Smooth muscle cell (in vitro differentiated cells): Measurements from ENCODE around the gene FUBP3. TPM values are rescaled to one million over a fixed set of nuclear protein-coding genes. Genes with fewer than 3 reads are reported as not detected.

Source experiments
- DNase-seq: peaks from one replicate; lab custom pipeline; 2025; ENCODE audit not compliant: unreplicated experiment; lab: John Stamatoyannopoulos, UW
- H2AFZ ChIP-seq: fragments of 200-600 bp; sonication (generic); 2 replicates; pipeline ENCODE4 v1.6.0; 2016; ENCODE audit warnings: antibody characterized with exemption, low read depth, mild to moderate bottlenecking
- H3F3A ChIP-seq: fragments of 200-600 bp; sonication (generic); 2 replicates; pipeline ENCODE4 v1.6.0; 2017; ENCODE audit warnings: antibody characterized with exemption, low read depth
- H3K27ac ChIP-seq: fragments of 200-600 bp; sonication (generic); 2 replicates; pipeline ENCODE4 v1.5.1; 2016; ENCODE audit warnings: low read depth, mild to moderate bottlenecking
- H3K27me3 ChIP-seq: fragments of 200-600 bp; sonication (generic); 2 replicates; pipeline ENCODE4 v1.6.1; 2016; ENCODE audit warnings: low read depth, mild to moderate bottlenecking
- H3K36me3 ChIP-seq: fragments of 200-600 bp; sonication (generic); 2 replicates; pipeline ENCODE4 v1.5.1; 2016; ENCODE audit warnings: low read depth
- H3K4me1 ChIP-seq: fragments of 200-600 bp; sonication (generic); 2 replicates; pipeline ENCODE4 v1.5.1; 2016; ENCODE audit warnings: low read depth
- H3K4me2 ChIP-seq: fragments of 200-600 bp; sonication (generic); 2 replicates; pipeline ENCODE4 v1.6.0; 2016; ENCODE audit warnings: mild to moderate bottlenecking
- H3K4me3 ChIP-seq: fragments of 200-600 bp; sonication (generic); 2 replicates; pipeline ENCODE4 v1.5.1; 2016; ENCODE audit warnings: mild to moderate bottlenecking
- H3K79me2 ChIP-seq: fragments of 200-600 bp; sonication (generic); 2 replicates; pipeline ENCODE4 v1.6.0; 2016; ENCODE audit warnings: low read depth, mild to moderate bottlenecking
- H3K9ac ChIP-seq: fragments of 200-600 bp; sonication (generic); 2 replicates; pipeline ENCODE4 v1.6.0; 2016; ENCODE audit warnings: low read depth
- H3K9me3 ChIP-seq: fragments of 200-600 bp; sonication (generic); replicated peaks from 2 replicates; pipeline ENCODE4 v1.5.1; 2016; ENCODE audit warnings: low read depth
- H4K20me1 ChIP-seq: fragments of 200-600 bp; sonication (generic); 2 replicates; pipeline ENCODE4 v1.6.0; 2016; ENCODE audit warnings: low read depth
- WGBS: methylation state at CpG from one replicate; pipeline ENCODE4 v1.1.7; 2016; ENCODE audit warnings: low lambda C conversion rate; 5-methylcytosine and 5-hydroxymethylcytosine counted together
- polyA plus RNA-seq: library from polyadenylated mRNA; unstranded; fragments of >200 nt; fragmentation: Nextera tagmentation; extraction: Ambion mirVana; gene quantifications from 2 replicates; pipeline ENCODE4 v1.2.1, GENCODE V29; 2016
- total RNA-seq: library from RNA; depleted of rRNA; stranded (reverse); fragments of >200 nt; gene quantifications from 2 replicates; pipeline ENCODE4 v1.2.3, GENCODE V29; 2014
- TF ChIP-seq, protein P1 (sequence below): fragments of 200-600 bp; sonication (generic); IDR thresholded peaks from 2 replicates; pipeline ENCODE4 v1.5.1; 2017; ENCODE audit warnings: borderline replicate concordance, mild to moderate bottlenecking, antibody characterized with exemption; ENCODE audit not compliant: insufficient read depth, poor library complexity, severe bottlenecking

FUBP3 gene
- total and polyA plus RNA-seq, 2 experiments from 2014 or later: 46.9 to 52.5 TPM

DNA sequence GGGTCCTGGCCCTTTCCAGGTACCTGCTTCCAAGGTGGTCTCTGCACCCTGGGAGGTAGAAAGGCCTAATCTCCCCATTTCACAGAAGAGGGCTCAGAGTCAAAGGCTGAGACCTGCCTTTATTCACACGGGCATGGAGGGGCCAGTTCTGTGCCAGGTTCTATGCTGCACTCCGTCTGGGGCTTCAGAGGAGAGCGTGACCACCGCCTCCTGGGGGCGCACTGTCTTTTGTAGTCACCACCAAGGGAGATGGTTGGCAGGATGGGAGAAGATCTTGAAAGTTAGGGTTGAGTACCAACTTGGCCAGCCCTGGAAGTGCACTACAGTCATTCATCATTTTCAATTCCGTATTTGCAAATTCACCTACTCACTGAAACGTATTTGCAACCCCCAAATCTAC, 61.3 kb downstream of the FUBP3 start:
- Histone ChIP-seq H3K36me3 (peaks cover 7% of the 10 kb centered on the region), H3K9ac (no peak overlapping the region), H3K4me1 (no peaks in the 10 kb centered on the region), H3K27ac (no peak overlapping the region), H3F3A (no peaks in the 10 kb centered on the region), H3K79me2 (no peaks in the 10 kb centered on the region), H3K4me3 (no peak overlapping the region), H3K9me3 (no peaks in the 10 kb centered on the region), H4K20me1 (no peaks in the 10 kb centered on the region), H2AFZ (no peak overlapping the region), H3K27me3 (no peaks in the 10 kb centered on the region), H3K4me2 (no peak overlapping the region)
- DNase-seq: no peak
- 68% methylated on average over 7 of the region's 7 CpGs for WGBS
- TF ChIP-seq, protein P1, sequence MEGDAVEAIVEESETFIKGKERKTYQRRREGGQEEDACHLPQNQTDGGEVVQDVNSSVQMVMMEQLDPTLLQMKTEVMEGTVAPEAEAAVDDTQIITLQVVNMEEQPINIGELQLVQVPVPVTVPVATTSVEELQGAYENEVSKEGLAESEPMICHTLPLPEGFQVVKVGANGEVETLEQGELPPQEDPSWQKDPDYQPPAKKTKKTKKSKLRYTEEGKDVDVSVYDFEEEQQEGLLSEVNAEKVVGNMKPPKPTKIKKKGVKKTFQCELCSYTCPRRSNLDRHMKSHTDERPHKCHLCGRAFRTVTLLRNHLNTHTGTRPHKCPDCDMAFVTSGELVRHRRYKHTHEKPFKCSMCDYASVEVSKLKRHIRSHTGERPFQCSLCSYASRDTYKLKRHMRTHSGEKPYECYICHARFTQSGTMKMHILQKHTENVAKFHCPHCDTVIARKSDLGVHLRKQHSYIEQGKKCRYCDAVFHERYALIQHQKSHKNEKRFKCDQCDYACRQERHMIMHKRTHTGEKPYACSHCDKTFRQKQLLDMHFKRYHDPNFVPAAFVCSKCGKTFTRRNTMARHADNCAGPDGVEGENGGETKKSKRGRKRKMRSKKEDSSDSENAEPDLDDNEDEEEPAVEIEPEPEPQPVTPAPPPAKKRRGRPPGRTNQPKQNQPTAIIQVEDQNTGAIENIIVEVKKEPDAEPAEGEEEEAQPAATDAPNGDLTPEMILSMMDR: no peak

DNA sequence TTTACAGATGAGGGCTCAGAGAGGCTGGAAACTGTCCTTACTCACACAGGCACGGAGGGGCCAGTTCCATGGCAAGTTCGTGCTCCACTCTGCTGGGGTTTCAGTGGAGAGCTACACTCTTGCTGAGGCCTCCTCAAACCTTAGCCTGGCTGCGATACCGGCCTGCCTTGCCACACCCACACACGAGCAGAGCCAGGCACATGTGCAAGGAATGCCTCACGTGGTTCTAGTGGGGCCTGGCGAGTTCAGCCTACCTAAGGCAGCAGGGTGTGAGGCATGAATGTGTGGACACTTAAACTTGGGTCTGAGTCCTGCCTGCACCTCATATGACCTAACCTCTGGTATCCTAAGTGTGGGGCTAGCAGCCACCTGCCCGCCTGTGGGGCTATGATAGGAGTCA, 63.5 kb downstream of the FUBP3 start:
- 88% methylated on average over 8 of the region's 8 CpGs for WGBS
- no peaks in the 10 kb centered on the region for H3K36me3 ChIP-seq

DNA sequence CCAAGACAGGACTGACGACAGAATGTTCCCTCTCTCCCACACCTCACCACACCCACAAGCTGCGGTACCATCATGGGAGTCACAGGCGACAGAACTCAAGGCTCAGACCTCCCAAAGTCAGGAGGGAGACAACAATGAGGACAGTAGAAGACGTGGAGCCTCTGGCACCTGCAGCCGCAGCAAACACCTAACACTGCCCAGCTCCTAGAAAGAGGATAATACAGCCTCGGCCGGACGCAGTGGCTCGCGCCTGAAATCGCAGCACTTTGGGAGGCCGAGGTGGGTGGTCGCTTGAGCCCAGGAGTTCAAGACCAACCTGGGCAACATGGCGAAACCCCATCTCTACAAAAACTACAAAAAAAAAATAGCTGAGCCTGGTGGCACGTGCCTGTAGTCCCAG, 71.8 kb downstream of the FUBP3 start:
- Histone ChIP-seq H3F3A (no peaks in the 10 kb centered on the region), H3K4me2 (no peak overlapping the region), H3K79me2 (no peaks in the 10 kb centered on the region), H3K27me3 (peaks cover 58% of the 10 kb centered on the region), H3K4me3 (no peak overlapping the region), H3K27ac (no peak overlapping the region), H3K9me3 (no peaks in the 10 kb centered on the region), H4K20me1 (no peaks in the 10 kb centered on the region), H3K9ac (no peak overlapping the region), H2AFZ (no peak overlapping the region), H3K4me1 (no peaks in the 10 kb centered on the region), H3K36me3 (no peaks in the 10 kb centered on the region)
- TF ChIP-seq, protein P1: no peak
- WGBS: 89% methylated on average over 15 of the region's 15 CpGs
- no peak for DNase-seq

More for the DNA sequence above, 63.5 kb downstream of the FUBP3 start:
- TF ChIP-seq, protein P1: no peak
- H3K4me2 ChIP-seq: no peak overlapping the region
- H3K9ac ChIP-seq: no peak overlapping the region
- no peaks in the 10 kb centered on the region for H3K4me1 ChIP-seq
- no peak overlapping the region for H3K4me3 ChIP-seq
- H3K9me3 ChIP-seq: no peaks in the 10 kb centered on the region
- H3K27me3 ChIP-seq: no peaks in the 10 kb centered on the region
- no peak overlapping the region for H3K27ac ChIP-seq
- no peaks in the 10 kb centered on the region for H3K79me2 ChIP-seq
- no peaks in the 10 kb centered on the region for H4K20me1 ChIP-seq
- DNase-seq: no peak
- H2AFZ ChIP-seq: no peak overlapping the region
- H3F3A ChIP-seq: no peaks in the 10 kb centered on the region

DNA sequence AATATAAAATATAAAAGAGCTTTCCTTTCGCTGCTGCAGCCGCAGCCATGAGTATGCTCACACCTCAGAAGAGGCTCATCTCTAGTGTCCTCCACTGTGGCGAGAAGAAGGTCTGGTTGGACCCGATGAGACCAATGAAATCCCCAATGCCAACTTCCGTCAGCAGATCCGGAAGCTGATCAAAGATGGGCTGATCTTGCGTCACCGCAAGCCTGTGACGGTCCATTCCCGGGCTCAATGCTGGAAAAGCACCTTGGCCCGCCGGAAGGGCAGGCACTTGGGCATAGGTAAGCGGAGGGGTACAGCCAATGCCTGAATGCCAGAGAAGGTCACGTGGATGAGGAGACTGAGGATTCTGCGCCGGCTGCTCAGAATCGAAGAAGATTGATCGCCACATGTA, 72.4 kb downstream of the FUBP3 start:
- TF ChIP-seq, protein P1: no peak
- no peaks in the 10 kb centered on the region for H4K20me1 ChIP-seq
- no peaks in the 10 kb centered on the region for H3F3A ChIP-seq
- H3K4me1 ChIP-seq: no peaks in the 10 kb centered on the region
- no peak overlapping the region for H3K9ac ChIP-seq
- 94% methylated on average over 18 of the region's 18 CpGs for WGBS
- no peak overlapping the region for H3K4me3 ChIP-seq
- no peaks in the 10 kb centered on the region for H3K36me3 ChIP-seq
- DNase-seq: no peak
- no peaks in the 10 kb centered on the region for H3K9me3 ChIP-seq
- no peaks in the 10 kb centered on the region for H3K79me2 ChIP-seq
- H3K27me3 ChIP-seq: peaks cover 63% of the 10 kb centered on the region
- H3K4me2 ChIP-seq: no peak overlapping the region
- no peak overlapping the region for H3K27ac ChIP-seq
- no peak overlapping the region for H2AFZ ChIP-seq
